HG02588 (cell line): ENCODE results near the gene PRICKLE4.
"Not testable (repeated sequence)": the region's sequence is repeated elsewhere in the genome, so short reads cannot be mapped to it uniquely, and the experiment has no call there.

ENCODE experiments used
- ATAC-seq: cut with Tn5 transposase; IDR thresholded peaks from one replicate; pipeline ENCODE4 v1.9.1; 2021; ENCODE audit warnings: mild to moderate bottlenecking, moderate library complexity; ENCODE audit not compliant: unreplicated experiment

The PRICKLE4 gene

GRCh38 chr6:41791305-41791704, 10.7 kb downstream of the PRICKLE4 start:
- ATAC-seq = no peak

DNA sequence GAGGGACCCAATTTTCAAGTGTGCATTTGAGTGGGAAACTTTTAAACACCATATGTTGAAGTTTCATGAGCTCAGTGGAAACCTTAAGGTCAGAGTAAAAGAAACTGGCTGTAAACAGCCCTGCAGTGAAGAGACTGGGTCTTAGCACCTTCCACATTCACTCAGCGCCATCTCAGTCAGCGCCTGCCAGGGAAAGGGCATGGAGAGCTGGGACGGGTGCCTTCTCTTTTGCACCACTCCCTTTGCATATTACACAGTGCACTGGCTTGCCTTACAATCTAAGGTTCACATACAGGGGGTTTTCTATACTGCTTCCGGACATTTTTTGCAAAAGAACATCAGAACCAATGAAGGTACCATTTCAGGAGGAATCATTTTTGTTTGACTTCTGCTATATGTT, 11.4 kb downstream of the PRICKLE4 start:
- no peak for ATAC-seq

- no peak for ATAC-seq
Measured at GRCh38 chr6:41796474-41796873, 15.9 kb downstream of the PRICKLE4 start.

DNA sequence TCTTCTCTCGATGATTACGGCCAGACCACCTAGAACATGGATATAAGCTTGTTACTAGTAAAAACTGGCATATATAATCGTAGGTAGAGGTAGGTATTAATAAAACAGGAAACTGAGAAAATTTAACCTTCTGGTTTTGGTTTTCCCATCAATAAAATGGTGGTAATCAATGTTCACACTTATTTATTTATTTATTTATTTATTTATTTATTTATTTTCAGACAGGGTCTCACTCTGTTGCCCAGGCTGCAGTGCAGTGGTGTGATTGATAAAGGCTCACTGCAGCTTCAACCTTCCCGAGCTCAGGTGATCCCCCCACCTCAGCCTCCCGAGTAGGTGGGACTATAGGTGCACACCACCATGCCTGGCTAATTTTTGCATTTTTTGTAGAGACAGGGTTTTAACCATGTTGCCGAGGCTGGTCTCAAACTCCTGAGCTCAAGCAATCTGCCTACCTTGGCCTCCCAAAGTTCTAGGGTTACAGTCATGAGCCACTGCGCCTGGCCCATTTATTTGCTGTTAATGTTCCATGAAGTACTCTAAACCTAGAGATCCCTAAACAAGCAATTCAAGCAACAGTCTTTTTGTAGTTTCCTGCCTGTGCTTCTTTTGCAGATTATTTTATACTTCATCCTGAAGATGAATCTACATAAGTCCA, 18.4 kb downstream of the PRICKLE4 start:
- no peak for ATAC-seq

DNA sequence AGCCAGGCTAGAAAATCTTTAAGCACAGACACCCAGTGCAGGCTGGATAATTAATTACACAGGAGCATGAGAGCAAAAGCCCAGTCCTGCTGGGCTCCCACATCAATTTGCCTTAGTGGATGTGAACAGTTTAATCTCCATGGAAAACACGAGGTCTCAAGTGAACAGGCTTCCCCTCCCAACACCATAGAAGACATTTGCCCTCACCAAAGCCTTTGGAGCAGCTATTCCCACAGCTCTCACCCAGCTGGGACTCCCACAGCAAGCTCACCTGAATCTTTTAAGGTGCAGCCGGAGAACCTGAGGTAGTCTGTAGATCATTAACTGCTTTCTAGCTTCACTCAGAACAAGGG, 19.0 kb downstream of the PRICKLE4 start:
- ATAC-seq = no peak

DNA sequence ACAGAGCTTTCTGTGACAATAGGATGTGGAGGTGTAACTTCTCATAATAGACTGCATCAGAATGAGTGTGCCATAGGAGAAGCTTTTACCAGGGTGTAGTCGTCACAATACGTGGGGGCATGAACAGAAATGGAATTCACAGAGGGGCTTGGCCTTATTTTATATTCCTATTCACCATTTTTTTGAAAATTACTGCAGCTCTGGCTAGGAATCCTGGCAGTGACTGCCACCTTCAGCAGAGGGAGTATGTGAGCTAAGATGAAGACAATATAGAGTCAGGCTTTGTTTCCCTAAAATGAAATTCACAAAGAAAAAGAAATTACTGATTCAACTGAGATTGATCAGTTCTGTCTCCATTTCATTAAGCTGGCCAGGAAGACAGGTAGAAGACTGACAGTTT, 20.8 kb downstream of the PRICKLE4 start:
- ATAC-seq = no peak

DNA sequence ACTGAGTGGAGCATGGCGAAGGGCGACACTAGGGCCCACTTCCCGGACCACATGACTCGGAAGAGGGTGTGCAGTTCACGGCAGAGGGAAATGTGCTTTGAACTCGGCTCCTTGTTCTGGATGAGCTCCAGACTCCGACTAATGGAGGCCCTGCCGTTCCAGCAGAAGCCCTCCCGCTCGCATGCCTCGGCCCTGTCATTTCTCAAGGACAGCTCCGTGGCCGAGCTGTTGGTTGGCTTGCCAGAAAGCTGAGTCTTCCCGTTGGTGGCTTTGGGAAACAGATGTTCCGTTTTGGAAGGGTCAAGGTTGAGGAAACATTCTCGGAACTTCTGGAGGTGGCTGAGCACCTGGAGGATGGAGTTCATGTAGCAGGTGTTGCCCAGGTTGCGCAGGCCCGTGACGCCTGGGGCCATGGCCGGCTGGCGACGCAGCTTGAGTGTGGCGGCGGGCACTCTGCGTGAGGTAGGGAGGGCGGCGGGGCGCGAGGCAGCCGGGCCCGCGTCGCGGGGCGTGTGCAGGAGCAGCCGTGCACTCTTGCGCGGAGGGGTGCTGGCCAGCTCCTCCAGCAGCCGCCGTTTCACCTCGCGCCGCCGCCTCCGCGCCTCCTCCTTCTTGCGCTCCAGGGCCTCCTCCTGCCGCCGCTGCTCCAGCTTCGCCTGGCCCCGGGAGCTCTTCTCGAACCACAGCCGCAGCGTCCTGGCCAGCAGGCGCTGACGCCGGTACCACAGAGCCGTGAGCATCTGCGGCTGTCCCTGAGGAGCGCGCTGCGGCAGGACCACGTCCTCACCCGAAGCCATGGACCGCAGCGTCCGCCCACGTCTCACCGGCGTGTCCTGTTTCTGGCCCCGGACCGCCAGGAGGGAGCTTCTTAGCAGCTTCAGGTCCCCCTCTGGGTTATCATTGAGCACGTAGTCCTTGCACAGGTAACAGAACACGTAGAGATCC, 25.5 kb downstream of the PRICKLE4 start:
- no peak for ATAC-seq

- no peak for ATAC-seq
Measured at GRCh38 chr6:41811095-41811494, 30.5 kb downstream of the PRICKLE4 start.

- ATAC-seq = not testable (repeated sequence)
Measured at GRCh38 chr6:41811946-41812345, 31.4 kb downstream of the PRICKLE4 start.

DNA sequence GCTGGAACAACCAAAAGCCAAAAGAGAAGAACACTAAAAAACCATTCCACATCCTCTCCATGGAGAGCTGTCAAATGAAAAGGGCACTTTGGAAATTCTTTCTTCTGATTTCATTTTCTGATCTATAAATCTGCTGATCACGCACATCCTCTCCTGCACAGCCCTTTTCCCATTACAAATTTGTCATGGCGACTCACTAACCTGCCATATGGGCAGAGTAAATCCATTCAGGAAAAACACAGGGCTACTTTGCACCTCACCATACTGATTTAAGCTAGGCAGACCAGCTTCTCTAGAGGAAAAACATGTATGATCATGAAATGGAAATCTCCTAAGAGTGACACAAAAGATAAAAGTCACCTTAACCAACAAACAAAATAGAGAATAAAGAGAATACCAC, 32.9 kb downstream of the PRICKLE4 start:
- ATAC-seq = no peak

GRCh38 chr6:41813956-41814355, 33.4 kb downstream of the PRICKLE4 start:
- ATAC-seq = no peak

DNA sequence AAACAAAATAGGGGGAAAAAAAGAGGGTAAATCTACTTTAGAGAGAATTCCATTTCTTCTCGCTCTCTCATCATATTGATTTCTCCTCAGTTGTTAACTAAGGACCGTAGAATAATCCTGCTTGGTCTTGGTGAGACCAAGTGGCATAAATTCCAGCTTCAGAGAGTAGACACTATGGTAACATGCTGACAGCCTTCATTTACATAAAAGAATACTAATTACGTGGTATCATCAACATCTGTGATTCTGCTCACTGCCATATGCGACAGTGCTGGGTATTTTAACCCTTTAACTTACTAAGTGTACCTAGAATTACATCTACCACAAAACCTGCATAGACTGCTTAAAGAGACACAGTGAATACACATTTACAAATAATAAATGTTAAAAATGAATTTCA, 34.0 kb downstream of the PRICKLE4 start:
- ATAC-seq = no peak

- no peak for ATAC-seq
Measured at GRCh38 chr6:41815587-41815986, 35.0 kb downstream of the PRICKLE4 start.

DNA sequence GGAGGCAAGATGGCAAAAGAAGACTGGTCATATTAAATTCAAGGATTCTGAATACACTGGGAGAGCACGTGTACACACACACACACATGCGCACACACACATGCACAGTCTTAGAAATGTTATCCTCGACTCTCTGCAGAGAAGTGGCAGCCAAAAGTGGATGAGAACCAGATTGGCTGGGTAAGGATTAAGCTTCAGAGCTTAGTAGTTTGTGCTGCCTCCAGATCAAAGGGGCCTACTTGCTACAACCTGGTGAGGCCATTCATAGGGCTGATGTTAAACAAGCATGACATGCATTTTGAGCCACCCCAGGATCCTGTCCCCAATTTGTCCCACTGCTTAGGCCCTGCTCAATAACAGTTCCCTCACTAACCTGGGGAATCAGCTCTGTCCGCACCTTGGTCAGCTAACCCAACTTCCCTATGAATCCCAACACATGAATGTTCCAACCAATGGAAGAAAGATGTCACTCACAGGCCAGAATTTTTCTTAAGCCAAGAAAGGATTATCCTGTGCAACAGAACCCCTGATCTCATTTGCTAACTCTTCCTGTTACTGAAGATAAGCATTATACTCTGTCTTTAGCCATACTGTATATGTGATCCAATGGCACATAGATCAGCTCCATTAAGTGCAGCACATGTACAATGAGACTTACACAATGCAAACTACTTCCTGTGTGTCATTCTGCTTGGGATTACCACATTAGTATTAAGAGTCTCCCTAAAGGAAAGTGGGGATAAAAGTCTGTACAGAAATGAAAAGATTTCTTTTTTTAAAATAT, 37.9 kb downstream of the PRICKLE4 start:
- ATAC-seq = no peak

- no peak for ATAC-seq
Measured at GRCh38 chr6:41821266-41821665, 40.7 kb downstream of the PRICKLE4 start.

DNA sequence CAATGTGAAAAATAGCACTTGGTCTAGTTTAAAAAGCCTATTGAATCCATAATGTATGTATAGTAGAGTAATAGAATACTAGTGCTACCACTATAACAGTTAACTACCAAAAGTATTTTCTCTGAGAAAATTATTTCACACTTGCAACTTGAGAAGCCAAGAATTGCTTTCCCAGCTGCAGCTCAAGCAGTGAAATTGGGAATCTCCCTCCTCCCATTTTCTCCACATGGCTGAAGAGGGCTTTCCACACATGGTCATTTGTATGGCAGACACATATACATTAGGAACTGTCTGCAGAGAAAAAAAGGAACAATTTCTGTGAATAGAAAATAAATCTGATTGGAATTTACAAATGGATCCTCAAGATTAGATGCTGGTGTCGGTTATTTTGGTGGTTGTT, 41.4 kb downstream of the PRICKLE4 start:
- no peak for ATAC-seq

DNA sequence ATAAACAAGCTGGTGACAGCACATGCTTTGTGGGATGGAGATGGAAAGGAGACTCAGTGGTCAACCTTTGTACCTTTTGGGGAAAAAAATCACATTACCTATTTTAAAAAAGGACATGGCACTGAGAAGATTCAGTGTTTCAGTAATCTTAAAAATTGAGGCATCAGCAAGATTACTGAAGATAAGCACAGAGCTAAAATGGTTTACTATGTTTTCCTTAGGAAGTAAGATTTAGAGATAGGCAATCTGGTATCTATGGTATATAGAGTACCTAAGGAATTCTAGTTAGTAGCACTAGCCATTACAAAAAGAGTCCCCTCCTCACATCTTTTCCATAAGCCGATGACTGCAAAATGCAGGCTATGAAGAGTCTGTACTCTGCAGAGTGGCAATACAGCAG, 42.6 kb downstream of the PRICKLE4 start:
- ATAC-seq = no peak

GRCh38 chr6:41824571-41825569, 44.3 kb downstream of the PRICKLE4 start:
- ATAC-seq = no peak

- no peak for ATAC-seq
Measured at GRCh38 chr6:41826343-41827022, 45.9 kb downstream of the PRICKLE4 start.

GRCh38 chr6:41832263-41832662, 51.7 kb downstream of the PRICKLE4 start:
- no peak for ATAC-seq
